A673 (cell line): ENCODE measurements around the gene CEP131.

Experiments
- CTCF ChIP-seq: fragments of 300-800, 200-600 bp; sonication (generic); conservative IDR thresholded peaks from 2 replicates; pipeline ENCODE4 v1.5.1; 2017; ENCODE audit warnings: low read depth, mild to moderate bottlenecking, antibody characterized with exemption, low read length, moderate library complexity, mixed read lengths
- EZH2 ChIP-seq: fragments of 200-600 bp; sonication (generic); IDR thresholded peaks from 2 replicates; pipeline ENCODE4 v1.6.1; 2017; ENCODE audit warnings: borderline replicate concordance, low read depth, mild to moderate bottlenecking, mixed read lengths, antibody characterized with exemption, low read length; ENCODE audit not compliant: poor library complexity, severe bottlenecking

DNA sequence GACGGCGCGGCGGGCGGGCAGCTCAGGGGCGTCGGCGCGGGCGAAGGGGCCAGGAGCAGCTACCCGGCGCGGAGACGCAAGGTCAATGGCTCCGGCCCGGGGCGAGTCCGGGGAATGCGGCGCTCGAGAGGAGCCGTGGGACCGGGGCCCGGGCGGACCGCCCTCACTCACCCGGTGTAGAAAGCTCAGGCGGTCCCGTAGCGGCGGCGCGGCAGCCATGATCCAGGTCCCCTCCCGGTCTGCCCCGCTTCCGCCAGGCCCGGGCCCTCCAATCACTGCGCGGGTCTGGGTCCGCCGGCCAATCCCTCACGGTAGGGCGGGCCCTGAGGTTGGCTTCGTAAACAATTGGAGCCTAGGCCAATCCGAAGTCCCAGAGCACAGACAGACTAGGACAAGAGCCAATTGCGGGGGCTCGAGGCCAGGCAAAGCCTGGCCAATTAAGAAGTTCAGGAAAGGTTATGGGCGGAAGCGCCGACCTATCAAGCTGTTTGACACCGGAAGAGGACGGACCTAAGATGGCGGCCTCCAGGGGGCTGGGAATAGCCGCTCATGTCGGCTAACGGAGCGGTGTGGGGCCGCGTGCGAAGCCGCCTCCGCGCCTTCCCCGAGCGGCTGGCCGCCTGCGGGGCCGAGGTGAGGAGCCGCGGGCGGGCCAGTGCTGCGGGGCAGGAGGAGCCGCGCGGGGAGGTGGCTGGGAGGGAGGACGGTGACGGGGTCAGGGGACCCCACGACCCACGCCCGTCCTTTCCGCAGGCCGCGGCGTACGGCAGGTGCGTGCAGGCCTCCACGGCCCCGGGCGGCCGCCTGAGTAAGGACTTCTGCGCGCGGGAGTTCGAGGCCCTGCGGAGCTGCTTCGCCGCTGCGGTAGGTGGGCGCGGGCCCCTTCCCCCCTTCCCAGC, 16.3 kb upstream of the CEP131 start, which contains the start of the genes NDUFAF8 and TEPSIN:
- TF ChIP-seq CTCF (no peak), EZH2 (no peak)
